ENCODE measurements around the gene AK4.
"Not testable (repeated sequence)": the region's sequence is repeated elsewhere in the genome, so short reads cannot be mapped to it uniquely, and the experiment has no call there.

AK4 gene

DNA sequence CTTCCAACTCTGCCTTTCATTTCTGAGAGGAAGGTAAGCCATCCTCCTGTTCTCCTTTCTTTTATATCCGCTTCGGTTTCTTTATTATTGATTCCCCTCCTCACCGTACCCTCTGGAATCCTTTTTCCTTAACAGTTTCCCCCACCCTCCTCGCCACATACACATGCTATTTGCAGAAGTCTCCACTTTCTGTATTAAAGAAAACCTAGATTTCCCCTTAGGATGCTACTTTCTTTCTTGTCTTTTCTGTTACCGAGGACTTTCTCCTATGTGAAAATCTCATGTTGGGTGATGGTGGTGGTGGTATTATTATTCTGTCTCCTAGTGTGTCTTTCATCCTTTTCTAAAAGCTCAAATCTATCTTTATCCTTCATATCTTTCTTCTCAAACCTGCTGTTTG, 62.3 kb downstream of the AK4 start:
- in situ Hi-C loops (cut with MboI; ENCODE audit: low sequenced_read_pairs) = no loop called here

DNA sequence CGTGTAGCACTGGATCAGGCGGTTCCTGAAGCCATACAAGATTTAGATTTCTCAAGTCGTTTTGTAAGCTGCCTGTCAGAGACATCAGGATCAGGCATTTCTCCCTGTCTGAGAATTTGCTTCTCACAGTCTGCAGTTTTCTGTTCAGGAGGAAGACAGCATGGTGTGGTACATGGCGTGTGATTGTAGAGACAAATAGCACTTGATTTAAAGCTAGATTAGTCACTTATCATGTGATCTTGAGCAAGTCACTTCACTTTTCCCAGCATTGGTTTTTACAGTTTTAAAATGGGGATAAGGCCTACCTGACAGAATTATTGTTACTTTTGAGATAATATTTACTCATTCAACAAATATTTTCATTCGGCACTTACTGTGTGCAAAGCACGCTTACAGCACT, 63.3 kb downstream of the AK4 start:
- in situ Hi-C loops (cut with MboI; ENCODE audit: low sequenced_read_pairs) = no loop called here

DNA sequence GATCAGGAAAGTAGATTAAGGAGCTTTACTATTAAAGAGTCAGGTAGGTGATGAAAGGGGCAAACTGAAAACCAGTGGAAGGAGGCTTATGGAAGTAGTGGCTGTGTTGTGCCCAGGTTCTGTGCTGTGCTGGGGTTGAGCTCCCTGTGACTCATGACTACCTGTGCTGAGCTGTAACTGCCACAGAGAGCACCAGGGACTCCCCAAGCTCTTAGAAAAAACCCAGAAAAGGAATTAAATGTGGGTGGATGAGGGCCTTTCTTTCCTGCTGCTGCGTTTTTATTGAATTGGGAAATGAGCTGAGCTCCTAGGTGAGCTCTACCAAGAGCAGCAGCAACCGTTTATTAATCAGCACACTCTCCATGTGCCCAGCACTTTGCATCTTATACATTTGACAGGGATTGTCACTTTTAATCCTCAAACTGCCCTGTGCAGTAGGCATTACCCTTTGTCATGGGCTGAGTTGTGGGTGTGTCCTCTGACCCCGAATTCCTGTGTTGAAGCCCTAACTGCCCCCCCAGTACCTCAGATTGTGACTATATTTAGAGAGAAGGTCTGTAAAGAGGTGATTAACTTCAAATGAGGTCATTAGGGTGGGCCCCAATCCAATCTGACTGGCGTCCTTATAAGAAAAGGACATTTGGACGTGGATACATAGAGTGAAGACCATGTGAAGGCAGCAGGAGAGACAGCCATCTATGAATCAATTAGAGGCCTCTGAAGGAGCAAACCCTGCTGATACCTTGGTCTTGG, 65.4 kb downstream of the AK4 start:
- in situ Hi-C loops (cut with MboI; ENCODE audit: low sequenced_read_pairs) = no loop called here

DNA sequence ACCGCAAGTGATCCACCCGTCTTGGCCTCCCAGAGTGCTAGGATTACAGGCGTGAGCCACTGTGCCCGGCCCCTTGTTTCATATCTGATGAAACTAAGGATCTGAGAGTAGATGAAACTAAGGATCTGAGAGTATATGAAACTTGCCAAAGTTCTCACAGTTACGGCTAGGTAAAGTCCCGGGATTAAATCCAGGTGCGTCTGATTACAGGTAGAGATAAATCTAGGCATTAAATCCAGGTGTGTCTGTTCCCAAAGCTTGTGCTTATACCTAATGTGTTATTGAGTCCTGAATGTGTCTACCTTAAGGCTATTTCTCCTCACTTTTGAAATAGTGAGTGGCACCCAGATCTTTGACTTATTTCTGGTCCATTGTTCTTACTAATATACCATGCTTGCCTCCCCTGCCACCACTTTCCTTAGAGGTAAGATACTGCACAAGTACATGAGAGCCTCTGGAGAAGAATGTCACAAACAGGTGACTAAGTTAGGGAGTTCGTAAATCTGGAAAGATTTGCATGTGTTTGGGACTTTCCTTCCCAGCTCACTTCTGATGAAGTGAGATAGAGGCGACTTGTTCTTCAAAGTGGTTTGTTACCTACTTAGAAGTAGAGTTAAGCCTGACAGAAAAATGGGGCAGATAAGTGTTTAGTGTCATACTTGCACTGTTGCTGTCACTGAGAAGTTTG, 66.5 kb downstream of the AK4 start:
- in situ Hi-C loops (cut with MboI; ENCODE audit: low sequenced_read_pairs) = no loop called here

DNA sequence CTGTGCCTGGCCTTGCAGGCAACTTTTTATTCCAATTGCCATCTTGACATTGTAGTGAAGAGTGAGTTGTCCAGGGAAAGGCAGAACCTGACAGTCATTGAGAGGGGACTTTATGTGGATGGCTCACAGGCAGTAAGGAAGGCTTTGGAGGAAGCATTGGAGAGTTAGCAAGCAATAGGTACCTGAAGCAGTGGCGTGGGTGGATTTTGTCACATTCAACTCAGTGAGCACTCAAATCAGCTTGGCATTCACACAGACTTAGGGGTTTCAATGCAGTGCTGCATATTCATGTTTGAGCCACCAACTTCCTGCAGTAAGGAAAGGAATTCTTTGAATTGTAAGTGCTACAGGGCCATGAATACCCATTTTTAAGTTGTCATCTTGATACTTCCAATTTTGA, 69.0 kb downstream of the AK4 start:
- in situ Hi-C loops (cut with MboI; ENCODE audit: low sequenced_read_pairs) = no loop called here

DNA sequence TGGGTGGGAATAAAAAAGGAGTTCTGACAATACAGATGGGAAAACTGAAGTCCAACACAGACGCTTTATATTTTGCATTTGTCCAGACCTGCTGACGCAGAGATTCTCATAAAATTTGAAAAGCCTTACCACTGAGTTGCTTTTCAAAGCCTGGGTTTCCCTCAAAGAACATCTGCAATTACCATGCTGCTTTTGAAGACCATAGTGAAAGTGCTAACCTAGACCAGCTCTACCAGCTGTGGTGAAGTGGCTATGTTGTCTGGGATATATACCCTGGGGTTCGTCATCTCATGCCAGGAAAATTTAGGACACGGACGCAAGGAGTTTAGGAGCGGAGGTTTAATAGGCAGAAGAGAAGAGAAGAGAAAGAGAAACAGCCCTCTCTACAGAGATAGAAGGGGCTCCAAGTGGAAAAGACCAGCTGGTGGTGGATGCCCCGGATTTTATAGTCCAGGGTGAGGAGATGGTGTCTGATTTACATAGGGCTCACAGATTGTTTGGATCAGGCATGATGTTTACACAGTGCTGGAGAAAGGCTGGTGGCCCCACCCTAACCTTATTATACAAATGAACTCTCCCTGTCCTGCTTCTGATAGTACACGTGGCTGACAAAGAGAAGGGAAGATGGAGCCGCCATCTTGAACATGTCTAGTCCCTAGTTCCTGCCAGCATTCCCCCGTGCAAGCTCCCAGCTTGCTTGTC, 73.8 kb downstream of the AK4 start:
- in situ Hi-C loops (cut with MboI; ENCODE audit: low sequenced_read_pairs) = no loop called here

DNA sequence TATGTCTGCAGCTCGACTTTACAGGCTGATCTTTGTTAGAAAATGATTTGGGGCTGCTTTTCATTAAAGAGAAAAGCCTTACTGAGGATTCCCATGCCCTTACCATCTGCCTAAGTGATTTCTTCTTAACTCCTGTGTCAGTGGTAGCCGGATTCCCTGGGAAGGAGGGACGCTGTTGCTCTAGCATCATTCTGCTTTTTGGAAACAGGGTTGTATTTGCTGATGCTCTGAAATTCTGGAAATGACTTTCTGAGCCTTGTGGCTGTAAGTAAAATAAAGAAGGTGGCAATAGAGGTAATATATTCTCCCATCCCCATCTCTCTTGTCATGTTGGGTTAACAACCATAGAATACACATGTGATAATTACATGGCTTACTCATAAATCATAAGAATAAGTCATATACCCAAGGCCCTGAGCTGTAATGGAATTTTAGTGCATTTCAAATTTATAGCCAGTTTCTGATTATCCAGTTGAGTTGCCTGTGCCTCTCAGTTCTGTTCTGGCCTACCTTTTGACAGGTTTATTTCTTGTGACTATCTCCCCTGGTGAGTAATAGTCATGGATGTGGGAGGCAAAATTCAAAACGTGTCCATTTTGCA, 74.4 kb downstream of the AK4 start:
- in situ Hi-C loops (cut with MboI; ENCODE audit: low sequenced_read_pairs) = no loop called here

DNA sequence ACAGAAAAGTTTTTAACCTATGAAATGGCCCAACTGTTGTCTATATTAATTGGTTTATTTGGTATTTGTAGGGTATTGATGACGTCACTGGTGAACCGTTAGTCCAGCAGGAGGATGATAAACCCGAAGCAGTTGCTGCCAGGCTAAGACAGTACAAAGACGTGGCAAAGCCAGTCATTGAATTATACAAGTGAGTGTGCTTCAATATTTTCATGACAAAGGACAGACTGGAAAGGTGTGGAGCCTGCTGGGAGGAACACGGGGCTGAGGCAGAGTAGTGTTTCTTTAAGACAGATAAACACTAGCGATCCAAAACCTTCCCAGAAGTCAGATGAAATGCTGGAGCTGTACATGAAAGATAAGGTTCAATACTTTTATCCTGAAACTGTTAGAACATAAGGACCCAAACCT, 76.7 kb downstream of the AK4 start:
- in situ Hi-C loops (cut with MboI; ENCODE audit: low sequenced_read_pairs) = no loop called here

DNA sequence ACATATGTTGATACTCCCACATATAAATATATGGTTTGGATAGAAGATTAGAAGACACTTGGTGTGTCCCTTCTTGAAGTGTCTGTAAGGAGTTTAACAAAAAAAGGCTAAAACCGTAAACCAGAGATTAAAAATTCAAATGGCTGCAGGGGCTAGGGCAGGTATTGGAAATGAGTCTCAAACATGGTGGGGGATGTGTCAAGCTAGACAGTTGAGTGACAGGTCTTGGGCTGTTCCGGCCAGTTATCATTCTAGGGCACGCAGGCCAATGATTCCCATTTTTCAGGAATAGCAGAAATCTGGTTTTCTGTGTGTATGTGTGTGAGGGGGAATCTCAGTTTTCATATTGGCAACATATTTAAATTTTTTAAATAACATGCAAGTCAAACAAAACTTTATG, 77.2 kb downstream of the AK4 start:
- in situ Hi-C loops (cut with MboI; ENCODE audit: low sequenced_read_pairs) = no loop called here

DNA sequence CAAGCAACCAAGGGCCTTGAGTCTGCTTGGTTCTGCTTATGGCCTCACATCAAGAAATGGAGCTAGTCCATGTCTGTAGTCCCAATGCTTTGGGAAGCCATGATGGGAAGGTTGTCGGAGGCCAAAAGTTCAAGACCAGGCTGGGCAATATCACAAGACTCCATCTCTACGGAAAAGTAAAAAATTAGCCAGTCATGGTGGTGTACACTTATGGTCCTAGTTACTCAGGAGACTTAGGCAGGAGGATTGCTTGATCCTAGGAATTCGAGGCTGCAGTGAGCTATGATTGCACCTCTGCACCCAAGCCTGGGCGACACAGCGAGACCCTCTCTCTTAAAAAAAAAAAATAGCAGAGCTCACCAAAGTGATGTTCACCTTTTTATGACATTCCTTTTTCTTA, 81.2 kb downstream of the AK4 start:
- in situ Hi-C loops (cut with MboI; ENCODE audit: low sequenced_read_pairs) = no loop called here

DNA sequence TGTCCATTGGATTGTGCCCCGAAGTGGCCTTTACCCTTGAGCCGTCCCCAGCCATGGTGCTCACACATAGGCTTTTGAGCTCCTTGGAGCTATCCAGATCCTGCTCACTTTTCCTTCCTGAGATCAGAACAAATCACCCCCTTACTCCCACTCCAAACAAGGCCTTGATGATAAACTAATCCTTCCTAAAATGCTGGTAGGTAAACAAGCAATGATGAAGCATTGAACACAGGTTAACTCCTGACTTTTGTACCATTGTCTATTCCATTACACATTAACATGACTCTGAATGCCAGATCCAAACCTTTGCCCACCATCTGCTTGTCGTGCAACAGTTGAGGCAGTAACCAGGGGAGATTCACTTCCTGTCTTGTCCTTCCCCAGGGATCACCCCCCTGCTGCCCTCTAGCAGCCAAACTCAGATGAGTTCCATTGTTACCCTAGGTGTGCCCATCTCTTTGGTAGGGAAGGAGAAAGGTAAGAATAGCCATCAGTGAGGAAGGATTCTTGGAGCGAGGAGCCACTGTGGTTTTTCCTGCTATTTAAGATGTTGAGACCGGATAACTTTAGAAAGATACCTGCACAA, 81.8 kb downstream of the AK4 start:
- in situ Hi-C loops (cut with MboI; ENCODE audit: low sequenced_read_pairs) = no loop called here

DNA sequence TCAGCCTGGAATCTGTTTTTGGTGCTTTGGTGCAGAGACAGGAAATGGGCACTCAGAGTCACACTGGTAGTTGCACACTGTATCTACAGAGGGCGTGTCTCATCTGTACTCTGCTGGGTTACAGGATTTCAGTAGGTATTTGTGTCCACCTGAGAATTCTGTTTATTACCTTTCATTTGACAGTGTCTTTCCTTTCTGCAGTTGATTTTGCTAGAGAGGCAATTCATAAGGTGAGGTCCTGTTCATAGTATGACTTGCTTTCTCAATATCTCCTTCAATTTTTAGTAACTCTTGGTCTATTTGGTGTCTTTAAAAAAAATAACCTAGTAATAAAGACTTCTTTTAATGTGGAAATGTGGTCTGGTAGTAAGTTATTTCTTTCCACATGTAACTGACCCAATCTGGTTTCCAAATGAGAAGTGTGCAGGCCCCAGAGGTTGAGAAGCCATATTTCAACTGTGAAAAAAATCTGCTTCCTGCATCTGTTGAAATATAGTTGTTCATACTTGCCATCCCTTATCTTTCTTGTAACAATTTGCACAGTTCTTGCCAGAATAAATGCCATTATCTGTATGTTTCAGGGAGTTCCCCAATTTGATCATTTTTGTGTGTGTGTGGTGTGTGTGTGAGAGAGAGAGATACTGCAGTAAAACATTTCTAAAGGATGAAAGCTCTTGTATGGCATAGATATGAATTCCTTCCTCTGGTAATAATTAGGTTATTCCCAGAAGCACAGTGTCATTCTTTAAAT, 82.9 kb downstream of the AK4 start:
- in situ Hi-C loops (cut with MboI; ENCODE audit: low sequenced_read_pairs) = no loop called here

DNA sequence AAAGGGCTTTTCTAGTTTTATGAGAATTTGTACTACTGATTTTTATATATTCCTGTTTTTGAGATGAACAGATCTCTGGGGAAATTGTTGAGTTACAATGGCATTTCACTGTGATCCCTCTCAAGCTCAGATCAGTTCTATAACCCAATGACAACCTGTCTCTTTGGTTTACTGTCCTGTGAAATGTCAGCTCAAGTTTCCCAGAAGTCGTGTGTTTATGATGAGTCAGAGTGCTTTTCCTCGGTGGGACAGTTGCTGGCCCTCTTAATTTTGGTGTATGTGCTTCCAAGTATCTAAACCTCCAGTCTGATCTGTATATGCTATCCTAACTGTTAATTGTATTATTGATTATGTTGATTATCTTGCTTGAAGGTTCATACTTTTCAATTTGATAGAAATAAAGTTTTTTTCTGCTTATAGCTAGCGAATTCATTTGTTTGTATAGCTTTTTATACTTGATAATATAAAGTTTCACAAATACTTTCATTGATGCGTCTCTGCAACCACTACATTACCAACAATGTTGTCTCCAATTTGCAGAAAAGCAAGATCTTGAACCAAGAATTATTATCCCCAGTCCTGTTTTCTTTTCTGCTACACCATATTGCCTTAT, 83.8 kb downstream of the AK4 start:
- in situ Hi-C loops (cut with MboI; ENCODE audit: low sequenced_read_pairs) = no loop called here

DNA sequence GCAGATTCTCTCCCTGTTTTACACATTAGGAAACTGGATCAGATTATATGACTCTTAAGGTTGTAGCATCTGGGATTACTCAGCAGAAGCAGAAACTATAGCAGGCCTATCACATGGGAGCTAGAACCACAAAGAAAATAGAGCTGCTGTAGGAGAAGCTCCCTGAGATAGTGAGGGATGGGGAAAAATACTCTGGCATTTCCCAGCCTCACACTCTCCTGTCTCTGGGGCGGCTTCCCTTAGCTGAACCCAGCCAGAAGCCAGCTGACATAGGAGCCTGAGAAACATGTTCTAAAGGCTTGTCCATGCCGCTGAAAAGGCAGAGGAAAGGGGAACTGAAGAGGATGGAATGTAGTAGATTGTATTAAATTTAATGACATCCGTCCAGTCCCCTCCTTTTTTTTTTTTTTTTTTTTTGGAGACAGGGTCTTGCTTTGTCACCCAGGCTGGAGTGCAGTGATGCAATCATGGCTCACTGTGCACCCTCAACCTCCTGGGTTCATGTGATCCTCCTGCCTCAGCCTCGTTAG, 84.5 kb downstream of the AK4 start:
- in situ Hi-C loops (cut with MboI; ENCODE audit: low sequenced_read_pairs) = no loop called here

DNA sequence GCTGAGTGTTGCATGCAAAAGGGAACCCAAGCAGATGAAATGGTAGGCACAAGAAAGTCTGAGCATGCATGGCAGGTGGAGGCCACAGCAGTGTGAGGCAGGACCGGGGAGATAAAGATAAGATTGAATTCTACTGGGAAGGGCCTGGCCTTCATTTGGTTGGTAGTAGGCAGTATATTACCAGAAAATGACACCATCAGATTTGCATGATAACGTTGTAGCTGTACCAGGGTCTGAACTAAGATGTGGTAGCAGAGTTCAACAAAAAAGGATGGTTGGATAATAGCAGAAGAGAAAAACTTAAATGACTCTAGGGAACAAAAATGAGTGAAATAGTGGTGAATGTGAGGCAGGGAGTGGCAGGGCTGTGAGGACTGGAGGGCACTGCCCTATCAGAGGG, 85.8 kb downstream of the AK4 start:
- in situ Hi-C loops (cut with MboI; ENCODE audit: low sequenced_read_pairs) = no loop called here

DNA sequence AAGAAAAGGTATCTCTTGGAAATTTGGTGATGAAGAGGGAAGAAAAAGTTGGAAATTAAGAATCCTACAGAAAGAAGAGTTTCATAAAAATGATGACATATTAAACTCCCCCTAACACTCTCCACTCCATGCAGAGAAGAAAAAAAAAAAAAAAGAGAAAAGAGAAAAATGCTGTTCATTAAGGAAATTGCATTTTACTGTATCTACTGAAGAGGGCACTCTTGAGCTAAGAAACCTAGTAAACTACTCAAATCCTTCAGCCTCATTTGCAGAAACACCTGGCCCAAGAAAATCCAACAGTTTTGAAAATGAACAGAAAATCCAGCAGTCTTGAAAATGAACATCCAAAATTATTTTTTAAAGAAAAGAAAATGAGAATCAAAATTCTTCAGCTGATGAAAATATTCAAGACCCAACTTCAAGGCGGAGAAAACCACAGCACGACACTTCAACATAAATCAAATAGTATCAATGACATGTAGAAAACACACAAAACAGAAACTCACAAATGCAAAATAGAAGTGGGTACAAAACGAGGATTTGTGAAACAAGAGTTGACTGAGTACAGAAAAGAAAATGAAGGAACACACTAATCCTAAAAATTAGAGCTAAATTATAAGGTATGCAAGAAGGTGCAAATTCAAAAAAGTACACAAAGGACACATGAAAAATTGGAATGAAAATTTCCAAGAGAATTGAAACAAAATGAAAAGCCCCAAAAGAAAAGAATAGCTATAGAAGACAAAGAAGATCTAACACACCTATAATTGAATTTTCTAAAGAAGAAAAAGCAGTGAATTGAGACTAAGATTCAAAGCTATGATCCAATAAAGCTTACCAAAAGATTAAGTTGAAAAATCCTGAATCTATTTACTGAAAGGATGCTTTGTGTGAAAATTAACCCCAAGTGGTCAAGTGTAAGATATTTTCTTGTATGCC, 88.1 kb downstream of the AK4 start:
- in situ Hi-C loops (cut with MboI; ENCODE audit: low sequenced_read_pairs) = no loop called here

DNA sequence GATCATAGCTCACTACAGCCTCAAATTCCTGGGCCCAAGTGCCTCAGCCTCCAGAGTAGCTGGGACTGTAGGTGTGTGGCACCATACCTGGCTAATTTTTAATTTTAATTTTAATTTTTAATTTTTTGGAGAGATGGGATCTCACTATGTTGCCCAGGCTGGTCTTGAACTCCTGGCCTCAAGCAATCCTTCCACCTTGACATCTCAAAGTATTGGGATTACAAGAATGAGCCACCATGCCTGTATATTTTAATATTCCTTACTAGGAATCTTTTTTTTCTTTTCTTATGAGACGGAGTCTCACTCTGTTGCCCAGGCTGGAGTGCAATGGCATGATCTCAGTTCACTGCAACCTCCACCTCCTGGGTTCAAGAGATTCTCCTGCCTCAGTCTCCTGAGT, 89.1 kb downstream of the AK4 start:
- in situ Hi-C loops (cut with MboI; ENCODE audit: low sequenced_read_pairs) = not testable (repeated sequence)

DNA sequence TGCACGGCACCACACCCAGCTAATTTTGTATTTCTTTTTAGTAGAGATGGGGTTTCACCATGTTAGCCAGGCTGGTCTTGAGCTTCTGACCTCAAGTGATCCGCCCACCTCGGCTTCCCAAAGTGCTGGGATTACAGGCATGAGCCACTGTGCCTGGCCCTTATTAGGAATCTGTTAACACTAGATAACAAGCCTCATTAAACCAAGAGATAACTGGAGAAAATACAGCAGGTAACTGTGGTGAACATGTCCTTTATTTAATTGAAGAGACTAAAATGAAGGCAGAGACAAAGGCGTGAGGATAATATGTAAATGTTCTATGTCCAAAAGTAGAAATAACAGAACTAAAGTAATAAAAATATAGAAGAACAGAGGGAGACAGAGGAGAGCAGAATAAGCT, 89.5 kb downstream of the AK4 start:
- in situ Hi-C loops (cut with MboI; ENCODE audit: low sequenced_read_pairs) = no loop called here

DNA sequence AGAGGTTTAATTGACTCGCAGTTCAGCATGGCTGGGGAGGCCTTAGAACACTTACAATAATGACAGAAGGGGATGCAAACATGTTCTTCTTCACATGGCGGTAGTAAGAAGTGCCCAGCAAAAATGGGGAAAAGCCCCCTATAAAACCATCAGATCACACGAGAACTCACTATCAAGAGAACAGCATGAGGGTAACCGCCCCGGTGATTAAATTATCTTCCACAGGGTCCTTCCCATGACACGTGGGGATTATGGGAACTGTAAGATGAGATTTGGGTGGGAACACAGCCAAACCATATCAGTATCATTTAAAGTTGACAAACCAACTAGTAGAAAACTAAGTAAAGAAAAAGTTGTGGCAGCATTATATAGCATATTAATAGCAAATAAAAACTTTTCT, 90.0 kb downstream of the AK4 start:
- in situ Hi-C loops (cut with MboI; ENCODE audit: low sequenced_read_pairs) = no loop called here

All from hTERT RPE-1 (cell line).